Measurements from ENCODE around the gene ZFYVE16. TPM values are rescaled to one million over a fixed set of nuclear protein-coding genes. Genes with fewer than 3 reads are reported as not detected.
"Not testable (repeated sequence)": the region's sequence is repeated elsewhere in the genome, so short reads cannot be mapped to it uniquely, and the experiment has no call there.

ZFYVE16 gene
- total RNA-seq, 1 experiment from 2014 or later = 41.2 TPM

GRCh38 chr5:80376557-80376956 lies 31.3 kb upstream of the ZFYVE16 start:
- Histone ChIP-seq H4K20me1 (ENCODE audit: insufficient read depth, low read depth, low read length) (no peaks in the 10 kb centered on the region), H2AFZ (ENCODE audit: low read length) (no peak overlapping the region), H3K4me3 (ENCODE audit: low read length) (no peak overlapping the region), H3K9ac (ENCODE audit: low read length) (no peak overlapping the region), H3K9me3 (ENCODE audit: low read length) (no peaks in the 10 kb centered on the region), H3K4me2 (ENCODE audit: low read depth, low read length, poor library complexity, severe bottlenecking) (no peak overlapping the region), H3K4me1 (ENCODE audit: low read length) (no peaks in the 10 kb centered on the region), H3K27me3 (ENCODE audit: low read length) (no peaks in the 10 kb centered on the region), H3K9me2 (replicated peaks; ENCODE audit: insufficient read depth, low read length) (no peaks in the 10 kb centered on the region), H3K27ac (ENCODE audit: low read length) (no peak overlapping the region), H3K79me2 (ENCODE audit: low read length) (no peaks in the 10 kb centered on the region), H3K36me3 (ENCODE audit: insufficient read depth, low read length) (no peaks in the 10 kb centered on the region)
- DNase-seq = no peak

DNA sequence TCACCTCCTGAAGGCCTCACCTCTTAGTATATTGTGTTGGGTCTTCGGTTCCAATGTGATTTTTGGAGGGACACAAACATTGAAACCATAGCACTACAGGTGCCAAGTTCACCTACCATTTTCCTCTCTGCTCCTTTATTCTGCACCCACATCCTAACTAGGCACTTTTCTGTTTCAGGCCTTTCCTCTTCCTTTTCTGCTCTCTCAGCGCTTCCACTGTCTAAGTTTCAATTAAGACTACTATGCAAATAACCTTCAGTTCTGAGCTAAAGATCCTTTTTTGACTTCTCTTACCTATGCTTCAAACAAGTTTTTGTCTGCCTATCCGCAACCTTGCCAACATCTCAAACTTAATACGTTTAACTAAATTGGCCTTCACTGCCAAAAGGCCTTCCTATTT lies 25.4 kb upstream of the ZFYVE16 start:
- Histone ChIP-seq H3K27me3 (ENCODE audit: low read length) (no peaks in the 10 kb centered on the region), H3K4me1 (ENCODE audit: low read length) (no peaks in the 10 kb centered on the region), H3K79me2 (ENCODE audit: low read length) (no peaks in the 10 kb centered on the region), H3K4me2 (ENCODE audit: low read depth, low read length, poor library complexity, severe bottlenecking) (no peak overlapping the region), H3K9me3 (ENCODE audit: low read length) (no peaks in the 10 kb centered on the region), H3K27ac (ENCODE audit: low read length) (no peak overlapping the region), H3K9me2 (replicated peaks; ENCODE audit: insufficient read depth, low read length) (no peaks in the 10 kb centered on the region), H3K9ac (ENCODE audit: low read length) (no peak overlapping the region), H3K36me3 (ENCODE audit: insufficient read depth, low read length) (no peaks in the 10 kb centered on the region), H3K4me3 (ENCODE audit: low read length) (no peak overlapping the region), H2AFZ (ENCODE audit: low read length) (no peak overlapping the region), H4K20me1 (ENCODE audit: insufficient read depth, low read depth, low read length) (no peaks in the 10 kb centered on the region)
- no peak for DNase-seq

- Histone ChIP-seq H4K20me1 (ENCODE audit: insufficient read depth, low read depth, low read length) (no peaks in the 10 kb centered on the region), H3K4me2 (ENCODE audit: low read depth, low read length, poor library complexity, severe bottlenecking) (no peak overlapping the region), H2AFZ (ENCODE audit: low read length) (0 out of 2 replicates have a peak overlapping the region, but pooled peaks have one; percentile 2), H3K9me2 (replicated peaks; ENCODE audit: insufficient read depth, low read length) (no peaks in the 10 kb centered on the region), H3K79me2 (ENCODE audit: low read length) (no peaks in the 10 kb centered on the region), H3K27me3 (ENCODE audit: low read length) (no peaks in the 10 kb centered on the region), H3K4me3 (ENCODE audit: low read length) (no peak overlapping the region), H3K27ac (ENCODE audit: low read length) (no peak overlapping the region), H3K9ac (ENCODE audit: low read length) (no peak overlapping the region), H3K9me3 (ENCODE audit: low read length) (no peaks in the 10 kb centered on the region), H3K36me3 (ENCODE audit: insufficient read depth, low read length) (no peaks in the 10 kb centered on the region), H3K4me1 (ENCODE audit: low read length) (peaks cover 10% of the 10 kb centered on the region)
- DNase-seq = no peak
These were observed 20.6 kb upstream of the ZFYVE16 start for GRCh38 chr5:80387063-80387768.

DNA sequence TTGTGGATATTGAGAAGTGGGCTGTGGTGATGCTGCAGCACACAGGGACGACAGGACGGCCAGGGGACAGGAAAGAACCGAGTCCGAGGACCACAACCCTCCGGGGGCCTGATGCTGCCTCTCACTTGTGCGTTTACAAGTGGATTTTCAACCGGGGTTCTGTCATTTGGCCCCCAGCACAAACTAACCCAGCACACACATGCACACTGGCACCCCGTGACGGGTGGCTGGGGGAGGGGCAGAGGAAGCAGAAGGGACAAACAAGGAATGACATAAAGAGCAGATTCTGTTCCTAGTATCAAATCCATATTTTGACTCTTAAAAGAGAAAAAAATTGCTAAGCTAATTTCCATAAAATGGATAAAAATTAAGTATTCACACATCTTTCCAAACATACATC lies 18.3 kb upstream of the ZFYVE16 start:
- no peaks in the 10 kb centered on the region for H3K9me3 ChIP-seq (ENCODE audit: low read length)
- no peak overlapping the region for H2AFZ ChIP-seq (ENCODE audit: low read length)
- H3K27me3 ChIP-seq (ENCODE audit: low read length) = no peaks in the 10 kb centered on the region
- no peaks in the 10 kb centered on the region for H3K36me3 ChIP-seq (ENCODE audit: insufficient read depth, low read length)
- H3K4me1 ChIP-seq (ENCODE audit: low read length) = peaks cover 10% of the 10 kb centered on the region
- H3K79me2 ChIP-seq (ENCODE audit: low read length) = no peaks in the 10 kb centered on the region
- H4K20me1 ChIP-seq (ENCODE audit: insufficient read depth, low read depth, low read length) = no peaks in the 10 kb centered on the region
- no peaks in the 10 kb centered on the region for H3K9me2 ChIP-seq (replicated peaks; ENCODE audit: insufficient read depth, low read length)
- no peak overlapping the region for H3K4me2 ChIP-seq (ENCODE audit: low read depth, low read length, poor library complexity, severe bottlenecking)
- DNase-seq = no peak
- H3K4me3 ChIP-seq (ENCODE audit: low read length) = no peak overlapping the region
- no peak overlapping the region for H3K27ac ChIP-seq (ENCODE audit: low read length)
- no peak overlapping the region for H3K9ac ChIP-seq (ENCODE audit: low read length)

DNA sequence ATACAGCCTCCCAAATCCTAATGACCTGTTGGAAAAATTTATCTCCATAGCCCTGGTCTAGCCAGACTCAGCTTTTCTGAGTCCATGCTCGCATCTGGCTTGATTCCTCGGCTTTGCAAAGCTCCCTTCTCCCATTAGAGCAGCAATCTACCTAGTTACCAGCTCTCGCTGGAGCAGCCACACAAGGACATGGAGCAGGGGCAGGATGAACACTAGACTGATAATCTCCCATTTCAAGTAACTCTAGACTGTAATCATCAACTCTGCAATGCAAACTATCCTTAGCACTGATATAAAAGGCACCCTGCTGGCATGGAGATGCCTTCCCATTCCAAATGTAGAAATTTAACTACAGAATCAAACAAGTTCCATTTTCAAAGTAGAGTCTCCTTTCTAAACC lies 17.5 kb upstream of the ZFYVE16 start:
- H3K4me3 ChIP-seq (ENCODE audit: low read length); H3K9ac ChIP-seq (ENCODE audit: low read length); H3K9me2 ChIP-seq (replicated peaks; ENCODE audit: insufficient read depth, low read length); H3K9me3 ChIP-seq (ENCODE audit: low read length); H4K20me1 ChIP-seq (ENCODE audit: insufficient read depth, low read depth, low read length); H3K4me1 ChIP-seq (ENCODE audit: low read length); H3K79me2 ChIP-seq (ENCODE audit: low read length); H3K27me3 ChIP-seq (ENCODE audit: low read length); H3K27ac ChIP-seq (ENCODE audit: low read length); DNase-seq; H3K36me3 ChIP-seq (ENCODE audit: insufficient read depth, low read length); H2AFZ ChIP-seq (ENCODE audit: low read length); H3K4me2 ChIP-seq (ENCODE audit: low read depth, low read length, poor library complexity, severe bottlenecking): not testable (repeated sequence)

DNA sequence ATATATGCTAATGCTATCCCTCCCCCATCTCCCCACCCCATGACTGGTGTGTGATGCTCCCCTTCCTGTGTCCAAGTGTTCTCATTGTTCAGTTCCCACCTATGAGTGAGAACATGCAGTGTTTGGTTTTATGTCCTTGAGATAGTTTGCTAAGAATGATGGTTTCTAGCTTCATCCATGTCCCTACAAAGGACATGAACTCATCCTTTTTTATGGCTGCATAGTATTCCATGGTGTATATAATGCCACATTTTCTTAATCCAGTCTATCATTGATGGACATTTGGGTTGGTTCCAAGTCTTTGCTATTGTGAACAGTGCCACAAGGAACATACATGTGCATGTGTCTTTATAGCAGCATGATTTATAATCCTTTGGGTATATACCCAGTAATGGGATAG lies 16.6 kb upstream of the ZFYVE16 start:
- not testable (repeated sequence) for H3K27me3 ChIP-seq (ENCODE audit: low read length); DNase-seq; H2AFZ ChIP-seq (ENCODE audit: low read length); H3K9me2 ChIP-seq (replicated peaks; ENCODE audit: insufficient read depth, low read length); H3K27ac ChIP-seq (ENCODE audit: low read length); H4K20me1 ChIP-seq (ENCODE audit: insufficient read depth, low read depth, low read length); H3K9ac ChIP-seq (ENCODE audit: low read length); H3K9me3 ChIP-seq (ENCODE audit: low read length); H3K4me1 ChIP-seq (ENCODE audit: low read length); H3K4me2 ChIP-seq (ENCODE audit: low read depth, low read length, poor library complexity, severe bottlenecking); H3K36me3 ChIP-seq (ENCODE audit: insufficient read depth, low read length); H3K79me2 ChIP-seq (ENCODE audit: low read length); H3K4me3 ChIP-seq (ENCODE audit: low read length)

GRCh38 chr5:80399526-80400239 lies 8.2 kb upstream of the ZFYVE16 start:
- Histone ChIP-seq H3K27ac (ENCODE audit: low read length) (no peak overlapping the region), H2AFZ (ENCODE audit: low read length) (peak overlapping the region; percentile 84), H3K4me3 (ENCODE audit: low read length) (no peak overlapping the region)

GRCh38 chr5:80400368-80400767 lies 7.5 kb upstream of the ZFYVE16 start:
- not testable (repeated sequence) for H3K79me2 ChIP-seq (ENCODE audit: low read length); H3K27me3 ChIP-seq (ENCODE audit: low read length); H3K4me3 ChIP-seq (ENCODE audit: low read length); DNase-seq; H3K9me3 ChIP-seq (ENCODE audit: low read length); H4K20me1 ChIP-seq (ENCODE audit: insufficient read depth, low read depth, low read length); H3K9me2 ChIP-seq (replicated peaks; ENCODE audit: insufficient read depth, low read length); H3K4me2 ChIP-seq (ENCODE audit: low read depth, low read length, poor library complexity, severe bottlenecking); H3K36me3 ChIP-seq (ENCODE audit: insufficient read depth, low read length); H3K27ac ChIP-seq (ENCODE audit: low read length); H3K9ac ChIP-seq (ENCODE audit: low read length)
- Histone ChIP-seq H3K4me1 (ENCODE audit: low read length) (peaks cover 12% of the 10 kb centered on the region), H2AFZ (ENCODE audit: low read length) (0 out of 2 replicates have a peak overlapping the region, but pooled peaks have one; percentile 84)

More at GRCh38 chr5:80399526-80400239, 8.2 kb upstream of the ZFYVE16 start:
- peak; percentile 78 for DNase-seq
- H4K20me1 ChIP-seq (ENCODE audit: insufficient read depth, low read depth, low read length) = no peaks in the 10 kb centered on the region
- no peaks in the 10 kb centered on the region for H3K9me2 ChIP-seq (replicated peaks; ENCODE audit: insufficient read depth, low read length)
- H3K36me3 ChIP-seq (ENCODE audit: insufficient read depth, low read length) = no peaks in the 10 kb centered on the region
- no peaks in the 10 kb centered on the region for H3K79me2 ChIP-seq (ENCODE audit: low read length)
- H3K9ac ChIP-seq (ENCODE audit: low read length) = peak overlapping the region; percentile 17; the same call in 1 of the 2 replicates
- no peaks in the 10 kb centered on the region for H3K9me3 ChIP-seq (ENCODE audit: low read length)
- H3K4me2 ChIP-seq (ENCODE audit: low read depth, low read length, poor library complexity, severe bottlenecking) = no peak overlapping the region
- H3K4me1 ChIP-seq (ENCODE audit: low read length) = peaks cover 12% of the 10 kb centered on the region
- no peaks in the 10 kb centered on the region for H3K27me3 ChIP-seq (ENCODE audit: low read length)
